IMR-90 (cell line): ENCODE data around the gene PDE12. TPM values are rescaled to one million over a fixed set of nuclear protein-coding genes. Genes with fewer than 3 reads are reported as not detected.

ENCODE experiments used
- ATAC-seq: fragments of 200-7000 bp; cut with Tn5 transposase; 2 replicates; pipeline ENCODE4 v1.9.1; 2020; ENCODE audit warnings: low read depth, mild to moderate bottlenecking, moderate library complexity
- BruUV-seq: library from RNA; stranded (reverse); fragments of 400-500 nt; replicated peaks from 2 replicates; lab custom pipeline; 2021; lab: Mats Ljungman, UMichigan
- CTCF ChIA-PET: fragments of 300-600 bp; formaldehyde crosslinking; extraction: SDS; loops from one replicate; lab custom pipeline; 2021; ENCODE audit warnings: antibody characterized with exemption; lab: Yijun Ruan, JAX
- POLR2A ChIA-PET: fragments of 300-600 bp; sonication (Branson Sonifier 250); formaldehyde crosslinking; loops from one replicate; lab custom pipeline; 2022; ENCODE audit warnings: antibody characterized with exemption; ENCODE audit not compliant: unreplicated experiment; lab: Charles Lee
- DNase-seq: peaks from one replicate; pipeline ENCODE4 v3.0.0; 2013
- H2AFZ ChIP-seq: replicated peaks from 2 replicates; pipeline ENCODE3; 2013; ENCODE audit warnings: low read length, mild to moderate bottlenecking; ENCODE audit not compliant: poor library complexity
- H2AK5ac ChIP-seq: 2 replicates; pipeline ENCODE4 v1.6.1; 2013; ENCODE audit warnings: low read depth, low read length, inconsistent platforms
- H2AK9ac ChIP-seq: replicated peaks from 2 replicates; pipeline ENCODE3; 2013; ENCODE audit warnings: mild to moderate bottlenecking, low read depth, low read length, moderate library complexity; ENCODE audit not compliant: poor library complexity
- H2BK120ac ChIP-seq: 2 replicates; pipeline ENCODE4 v1.6.1; 2013; ENCODE audit warnings: low read depth, low read length, inconsistent platforms
- H2BK15ac ChIP-seq: 3 replicates; pipeline ENCODE4 v1.6.1; 2013; ENCODE audit warnings: low read depth, low read length, inconsistent platforms
- H2BK20ac ChIP-seq: 2 replicates; pipeline ENCODE4 v1.6.1; 2013; ENCODE audit warnings: low read depth, mild to moderate bottlenecking, inconsistent platforms, low read length, moderate library complexity
- H2BK5ac ChIP-seq: 2 replicates; pipeline ENCODE4 v1.6.1; 2013; ENCODE audit warnings: mild to moderate bottlenecking, low read depth, low read length, inconsistent platforms; ENCODE audit not compliant: poor library complexity, severe bottlenecking
- H3K14ac ChIP-seq: replicated peaks from 2 replicates; pipeline ENCODE4 v1.6.1; 2013; ENCODE audit warnings: low read depth, low read length, inconsistent platforms
- H3K18ac ChIP-seq: 2 replicates; pipeline ENCODE4 v1.6.1; 2013; ENCODE audit warnings: low read depth, low read length, control low read depth
- H3K23ac ChIP-seq: 2 replicates; pipeline ENCODE4 v1.6.1; 2013; ENCODE audit warnings: low read depth, low read length, inconsistent platforms
- H3K27ac ChIP-seq: 2 replicates; pipeline ENCODE4 v1.5.1; 2013; ENCODE audit warnings: mild to moderate bottlenecking, control low read depth, low read length; ENCODE audit not compliant: insufficient read depth
- H3K27me3 ChIP-seq: 2 replicates; pipeline ENCODE4 v1.6.1; 2013; ENCODE audit warnings: low read length; ENCODE audit not compliant: control insufficient read depth, insufficient read depth
- H3K36me3 ChIP-seq: 2 replicates; pipeline ENCODE4 v1.6.1; 2013; ENCODE audit warnings: low read length, mixed read lengths; ENCODE audit not compliant: control insufficient read depth, insufficient read depth
- H3K4ac ChIP-seq: 2 replicates; pipeline ENCODE4 v1.6.1; 2013; ENCODE audit warnings: low read depth, low read length, inconsistent platforms
- H3K4me1 ChIP-seq: 2 replicates; pipeline ENCODE4 v1.6.1; 2013; ENCODE audit warnings: low read length, mixed read lengths; ENCODE audit not compliant: control insufficient read depth, insufficient read depth
- H3K4me2 ChIP-seq: 2 replicates; pipeline ENCODE4 v1.6.1; 2013; ENCODE audit warnings: low read depth, mild to moderate bottlenecking, control low read depth, low read length, moderate library complexity
- H3K4me3 ChIP-seq: 2 replicates; pipeline ENCODE4 v1.5.1; 2013; ENCODE audit warnings: low read depth, mild to moderate bottlenecking, control low read depth, low read length, moderate library complexity; ENCODE audit not compliant: insufficient read depth
- H3K56ac ChIP-seq: 2 replicates; pipeline ENCODE4 v1.6.1; 2013; ENCODE audit warnings: low read length, inconsistent platforms; ENCODE audit not compliant: insufficient read depth; ENCODE audit errors: extremely low read depth
- H3K79me1 ChIP-seq, 2 experiments: 2 replicates each; pipeline ENCODE4 v1.6.1; 2013; ENCODE audit warnings: low read length in 2 of 2, inconsistent platforms in 1 of 2, low read depth in 1 of 2
- H3K9ac ChIP-seq: 2 replicates; pipeline ENCODE4 v1.6.1; 2013; ENCODE audit warnings: low read depth, low read length, control low read depth
- H3K9me1 ChIP-seq: 2 replicates; pipeline ENCODE4 v1.6.1; 2013; ENCODE audit warnings: low read length, inconsistent platforms; ENCODE audit not compliant: insufficient read depth
- H3K9me3 ChIP-seq: 2 replicates; pipeline ENCODE4 v1.6.1; 2013; ENCODE audit warnings: low read length; ENCODE audit not compliant: control insufficient read depth, insufficient read depth
- H4K20me1 ChIP-seq: 2 replicates; pipeline ENCODE4 v1.6.1; 2013; ENCODE audit warnings: low read length, inconsistent platforms; ENCODE audit not compliant: insufficient read depth
- H4K5ac ChIP-seq: 2 replicates; pipeline ENCODE4 v1.6.1; 2013; ENCODE audit warnings: mild to moderate bottlenecking, low read depth, low read length, control low read depth
- H4K8ac ChIP-seq, 2 experiments: 2 replicates each; pipeline ENCODE4 v1.6.1; 2013; ENCODE audit warnings: low read depth in 2 of 2, low read length in 2 of 2, control low read depth in 1 of 2, inconsistent platforms in 1 of 2
- H4K91ac ChIP-seq: 2 replicates; pipeline ENCODE4 v1.6.1; 2013; ENCODE audit warnings: low read depth, low read length, inconsistent platforms; ENCODE audit not compliant: insufficient read depth
- CEBPB ChIP-seq: IDR thresholded peaks from 2 replicates; pipeline ENCODE4 v1.6.1; 2012; ENCODE audit warnings: low read depth, low read length, improper control_type of control experiment
- MAZ ChIP-seq: IDR thresholded peaks from 2 replicates; pipeline ENCODE4 v1.6.1; 2012; ENCODE audit warnings: low read depth, mild to moderate bottlenecking, low read length, improper control_type of control experiment, moderate library complexity, borderline replicate concordance
- RCOR1 ChIP-seq: IDR thresholded peaks from 2 replicates; pipeline ENCODE4 v1.6.1; 2012; ENCODE audit warnings: mild to moderate bottlenecking, low read length, improper control_type of control experiment; ENCODE audit not compliant: insufficient replicate concordance
- RFX5 ChIP-seq: IDR thresholded peaks from 2 replicates; pipeline ENCODE4 v1.8.0; 2012; ENCODE audit warnings: low read depth, mild to moderate bottlenecking, low read length, moderate library complexity
- SMC3 ChIP-seq: fragments of 150-350 bp; IDR thresholded peaks from 2 replicates; pipeline ENCODE4 v1.6.1; 2016; ENCODE audit warnings: low read depth, mild to moderate bottlenecking, antibody characterized with exemption, low read length, moderate library complexity
- WGBS, 2 experiments: methylation state at CpG; one replicate each; pipeline versions ENCODE4 v1.1.5 to v1.1.7; 2013; ENCODE audit warnings: missing lambda C conversion rate in 2 of 2; ENCODE audit not compliant: insufficient read length in 1 of 2; ENCODE audit errors: extremely low coverage in 2 of 2; 5-methylcytosine and 5-hydroxymethylcytosine counted together
- dilution Hi-C: fragments of 300-500 bp; cut with HindIII; formaldehyde crosslinking; loops from one replicate; pipeline ENCODE4 v1.14.3; 2018; ENCODE audit warnings: low sequenced_read_pairs; ENCODE audit not compliant: unreplicated experiment
- in situ Hi-C: fragments of 300-500 bp; cut with MboI; formaldehyde crosslinking; loops from 3 replicates; pipeline ENCODE4 v1.14.3; 2019; ENCODE audit warnings: low sequenced_read_pairs, inconsistent platforms, mixed read lengths
- intact Hi-C: fragments of 100-400 bp; cut with micrococcal nuclease; formaldehyde crosslinking; loops from 2 replicates; pipeline ENCODE4 v1.10.0; 2022
- polyA plus RNA-seq, 3 experiments: library from polyadenylated mRNA; depleted of rRNA; stranded (reverse); fragments of >200 nt; gene quantifications; 2 replicates each; pipeline ENCODE4 v1.2.3, GENCODE V29; 2012; ENCODE audit warnings: low replicate concordance in 1 of 3
- total RNA-seq: library from RNA; depleted of rRNA; stranded (reverse); fragments of >200 nt; gene quantifications from 2 replicates; pipeline ENCODE4 v1.2.3, GENCODE V29; 2012
- TF ChIP-seq, protein P1 (sequence below): fragments of 150-350 bp; IDR thresholded peaks from 2 replicates; pipeline ENCODE4 v1.6.1; 2017; ENCODE audit warnings: mild to moderate bottlenecking, antibody characterized with exemption, low read length, low read depth

PDE12 gene
- total and polyA plus RNA-seq, 2 of the 4 experiments (the other 2 are of a cell fraction): 9.5 to 16.8 TPM

DNA sequence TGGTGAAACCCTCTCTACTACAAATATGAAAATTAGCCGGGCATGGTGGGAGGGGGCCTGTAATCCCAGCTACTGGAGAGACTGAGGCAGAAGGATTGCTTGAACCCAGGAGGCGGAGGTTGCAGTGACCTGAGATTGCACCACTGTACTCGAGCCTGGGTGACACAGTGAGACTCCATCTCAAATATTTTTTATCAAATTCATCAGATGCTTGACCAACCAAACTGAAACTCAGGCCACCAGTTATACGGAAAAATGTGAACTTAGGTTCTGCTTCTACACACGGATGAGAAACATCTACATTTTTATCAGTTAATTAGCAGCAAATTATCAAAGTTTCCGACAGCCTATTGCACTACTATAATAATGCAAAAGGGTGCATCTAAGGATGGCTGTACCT lies 36.2 kb downstream of the PDE12 start:
- H2BK20ac ChIP-seq: no peak overlapping the region
- H2AK5ac ChIP-seq: no peak overlapping the region
- POLR2A ChIA-PET: no interaction called here
- no peak overlapping the region for H4K91ac ChIP-seq
- H3K18ac ChIP-seq: no peak overlapping the region
- no peak overlapping the region for H2BK5ac ChIP-seq
- CTCF ChIA-PET: no interaction called here
- H2AFZ ChIP-seq: no peak overlapping the region
- in situ Hi-C loops: no loop called here
- H3K36me3 ChIP-seq: peaks cover 12% of the 10 kb centered on the region
- peaks cover 97% of the 10 kb centered on the region for H4K20me1 ChIP-seq
- BruUV-seq: no TSS peak
- no peak overlapping the region for H3K56ac ChIP-seq
- no peak overlapping the region for H2BK15ac ChIP-seq
- H2BK120ac ChIP-seq: no peak overlapping the region
- no peak overlapping the region for H2AK9ac ChIP-seq
- ATAC-seq (no peak), DNase-seq (no peak)
- dilution Hi-C loops: no loop called here
- peaks cover 7% of the 10 kb centered on the region for H3K4me1 ChIP-seq
- no peak overlapping the region for H3K27ac ChIP-seq
- peak overlapping the region; percentile 21; the same call in 1 of the 2 replicates for H3K4me2 ChIP-seq
- TF ChIP-seq RCOR1: no peak
- TF ChIP-seq RFX5: no peak
- no peak for TF ChIP-seq SMC3
- TF ChIP-seq, protein P1, sequence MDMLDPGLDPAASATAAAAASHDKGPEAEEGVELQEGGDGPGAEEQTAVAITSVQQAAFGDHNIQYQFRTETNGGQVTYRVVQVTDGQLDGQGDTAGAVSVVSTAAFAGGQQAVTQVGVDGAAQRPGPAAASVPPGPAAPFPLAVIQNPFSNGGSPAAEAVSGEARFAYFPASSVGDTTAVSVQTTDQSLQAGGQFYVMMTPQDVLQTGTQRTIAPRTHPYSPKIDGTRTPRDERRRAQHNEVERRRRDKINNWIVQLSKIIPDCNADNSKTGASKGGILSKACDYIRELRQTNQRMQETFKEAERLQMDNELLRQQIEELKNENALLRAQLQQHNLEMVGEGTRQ: no peak
- 0 out of 2 replicates have a peak, but pooled peaks have one; percentile 9 for TF ChIP-seq CEBPB
- no peak for TF ChIP-seq MAZ
- H3K14ac ChIP-seq: no peak overlapping the region
- H4K8ac ChIP-seq: no peak overlapping the region
- intact Hi-C loops: no loop called here
- 40% methylated on average over 1 of the region's 6 CpGs; no CpG with 5 or more reads in 1 of the 2 experiments for WGBS, 2 experiments
- H3K9ac ChIP-seq: no peak overlapping the region
- H3K4ac ChIP-seq: no peak overlapping the region
- H3K9me1 ChIP-seq: no peaks in the 10 kb centered on the region; the same call in 1 of the 2 replicates
- H4K5ac ChIP-seq: no peak overlapping the region
- H3K9me3 ChIP-seq: no peaks in the 10 kb centered on the region
- no peak overlapping the region for H3K4me3 ChIP-seq
- H3K23ac ChIP-seq: no peak overlapping the region
- H3K27me3 ChIP-seq: no peaks in the 10 kb centered on the region
- peaks cover 0 to 10% of the 10 kb centered on the region in 2 experiments; a peak in 1 of 4 replicates for H3K79me1 ChIP-seq
